ENCODE results near the gene UBD.
A peak's percentile ranks its signal among the peaks of the same experiment; 100 is the strongest.

The UBD gene

DNA sequence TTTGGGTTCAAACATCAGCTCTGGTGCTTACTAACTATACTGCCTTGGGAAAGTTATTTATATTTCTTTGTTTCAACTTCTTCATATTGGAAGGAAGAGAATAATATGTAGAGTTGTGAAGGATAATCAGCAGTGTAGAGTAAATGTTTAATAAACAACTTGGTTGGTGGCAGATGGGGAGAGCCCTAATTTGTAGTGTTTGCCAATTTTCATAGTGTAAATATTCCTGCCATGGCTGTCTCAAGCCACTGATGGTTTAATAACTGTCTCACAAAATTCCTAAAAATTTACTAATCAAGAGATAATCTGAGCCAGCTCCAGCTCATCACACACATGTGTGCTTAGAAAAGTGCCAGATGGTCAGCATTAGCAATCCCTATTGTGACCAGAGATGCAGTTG lies 25.3 kb upstream of the UBD start, which contains the start of gene OR2H2:
TSS of gene OR2H2 (plus strand) at position 301 of the 400 bp plus-strand sequence. CDS start 2,824 bp downstream, outside the sequence.
- no peaks in the 10 kb centered on the region for H3K36me3 ChIP-seq (ENCODE audit: control insufficient read depth in 2 of 2, insufficient read depth in 1 of 2, low read length in 2 of 2)
- TF ChIP-seq BCL11A (tag by site-specific recombination; IDR thresholded peaks at IDR 0.05; ENCODE audit: low read depth) (no peak), ZNF777 (tag by site-specific recombination; IDR thresholded peaks at IDR 0.05; ENCODE audit: borderline replicate concordance) (no peak), ZNF776 (tag by site-specific recombination; IDR thresholded peaks at IDR 0.05; ENCODE audit: borderline replicate concordance) (no peak), GLI4 (tag by site-specific recombination; IDR thresholded peaks at IDR 0.05) (no peak), ZXDB (tag by site-specific recombination; IDR thresholded peaks at IDR 0.05) (no peak), ZNF701 (tag by site-specific recombination; IDR thresholded peaks at IDR 0.05) (no peak), MYNN (tag by site-specific recombination; IDR thresholded peaks at IDR 0.05; ENCODE audit: borderline replicate concordance) (no peak), ZNF23 (tag by site-specific recombination; IDR thresholded peaks at IDR 0.05; ENCODE audit: borderline replicate concordance) (no peak)
- TF ChIP-seq, protein P1, sequence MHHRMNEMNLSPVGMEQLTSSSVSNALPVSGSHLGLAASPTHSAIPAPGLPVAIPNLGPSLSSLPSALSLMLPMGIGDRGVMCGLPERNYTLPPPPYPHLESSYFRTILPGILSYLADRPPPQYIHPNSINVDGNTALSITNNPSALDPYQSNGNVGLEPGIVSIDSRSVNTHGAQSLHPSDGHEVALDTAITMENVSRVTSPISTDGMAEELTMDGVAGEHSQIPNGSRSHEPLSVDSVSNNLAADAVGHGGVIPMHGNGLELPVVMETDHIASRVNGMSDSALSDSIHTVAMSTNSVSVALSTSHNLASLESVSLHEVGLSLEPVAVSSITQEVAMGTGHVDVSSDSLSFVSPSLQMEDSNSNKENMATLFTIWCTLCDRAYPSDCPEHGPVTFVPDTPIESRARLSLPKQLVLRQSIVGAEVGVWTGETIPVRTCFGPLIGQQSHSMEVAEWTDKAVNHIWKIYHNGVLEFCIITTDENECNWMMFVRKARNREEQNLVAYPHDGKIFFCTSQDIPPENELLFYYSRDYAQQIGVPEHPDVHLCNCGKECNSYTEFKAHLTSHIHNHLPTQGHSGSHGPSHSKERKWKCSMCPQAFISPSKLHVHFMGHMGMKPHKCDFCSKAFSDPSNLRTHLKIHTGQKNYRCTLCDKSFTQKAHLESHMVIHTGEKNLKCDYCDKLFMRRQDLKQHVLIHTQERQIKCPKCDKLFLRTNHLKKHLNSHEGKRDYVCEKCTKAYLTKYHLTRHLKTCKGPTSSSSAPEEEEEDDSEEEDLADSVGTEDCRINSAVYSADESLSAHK (tag by site-specific recombination; IDR thresholded peaks at IDR 0.05) = no peak
- TF ChIP-seq, protein P2, sequence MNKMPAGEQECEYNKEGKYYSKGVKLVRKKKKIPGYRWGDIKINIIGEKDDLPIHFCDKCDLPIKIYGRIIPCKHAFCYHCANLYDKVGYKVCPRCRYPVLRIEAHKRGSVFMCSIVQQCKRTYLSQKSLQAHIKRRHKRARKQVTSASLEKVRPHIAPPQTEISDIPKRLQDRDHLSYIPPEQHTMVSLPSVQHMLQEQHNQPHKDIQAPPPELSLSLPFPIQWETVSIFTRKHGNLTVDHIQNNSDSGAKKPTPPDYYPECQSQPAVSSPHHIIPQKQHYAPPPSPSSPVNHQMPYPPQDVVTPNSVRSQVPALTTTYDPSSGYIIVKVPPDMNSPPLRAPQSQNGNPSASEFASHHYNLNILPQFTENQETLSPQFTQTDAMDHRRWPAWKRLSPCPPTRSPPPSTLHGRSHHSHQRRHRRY (tag by site-specific recombination; IDR thresholded peaks at IDR 0.05) = no peak
- TF ChIP-seq, protein P3, sequence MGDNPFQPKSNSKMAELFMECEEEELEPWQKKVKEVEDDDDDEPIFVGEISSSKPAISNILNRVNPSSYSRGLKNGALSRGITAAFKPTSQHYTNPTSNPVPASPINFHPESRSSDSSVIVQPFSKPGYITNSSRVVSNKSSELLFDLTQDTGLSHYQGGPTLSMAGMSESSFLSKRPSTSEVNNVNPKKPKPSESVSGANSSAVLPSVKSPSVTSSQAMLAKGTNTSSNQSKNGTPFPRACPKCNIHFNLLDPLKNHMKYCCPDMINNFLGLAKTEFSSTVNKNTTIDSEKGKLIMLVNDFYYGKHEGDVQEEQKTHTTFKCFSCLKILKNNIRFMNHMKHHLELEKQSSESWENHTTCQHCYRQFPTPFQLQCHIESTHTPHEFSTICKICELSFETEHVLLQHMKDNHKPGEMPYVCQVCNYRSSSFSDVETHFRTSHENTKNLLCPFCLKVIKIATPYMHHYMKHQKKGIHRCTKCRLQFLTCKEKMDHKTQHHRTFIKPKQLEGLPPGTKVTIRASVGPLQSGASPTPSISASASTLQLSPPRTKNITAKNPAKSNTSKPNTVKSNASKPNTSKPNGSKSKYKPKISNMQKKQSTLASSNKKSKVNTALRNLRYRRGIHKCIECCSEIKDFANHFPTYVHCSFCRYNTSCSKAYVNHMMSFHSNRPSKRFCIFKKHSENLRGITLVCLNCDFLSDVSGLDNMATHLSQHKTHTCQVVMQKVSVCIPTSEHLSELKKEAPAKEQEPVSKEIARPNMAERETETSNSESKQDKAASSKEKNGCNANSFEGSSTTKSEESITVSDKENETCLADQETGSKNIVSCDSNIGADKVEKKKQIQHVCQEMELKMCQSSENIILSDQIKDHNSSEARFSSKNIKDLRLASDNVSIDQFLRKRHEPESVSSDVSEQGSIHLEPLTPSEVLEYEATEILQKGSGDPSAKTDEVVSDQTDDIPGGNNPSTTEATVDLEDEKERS (tag by site-specific recombination; IDR thresholded peaks at IDR 0.05) = no peak
- TF ChIP-seq, protein P4, sequence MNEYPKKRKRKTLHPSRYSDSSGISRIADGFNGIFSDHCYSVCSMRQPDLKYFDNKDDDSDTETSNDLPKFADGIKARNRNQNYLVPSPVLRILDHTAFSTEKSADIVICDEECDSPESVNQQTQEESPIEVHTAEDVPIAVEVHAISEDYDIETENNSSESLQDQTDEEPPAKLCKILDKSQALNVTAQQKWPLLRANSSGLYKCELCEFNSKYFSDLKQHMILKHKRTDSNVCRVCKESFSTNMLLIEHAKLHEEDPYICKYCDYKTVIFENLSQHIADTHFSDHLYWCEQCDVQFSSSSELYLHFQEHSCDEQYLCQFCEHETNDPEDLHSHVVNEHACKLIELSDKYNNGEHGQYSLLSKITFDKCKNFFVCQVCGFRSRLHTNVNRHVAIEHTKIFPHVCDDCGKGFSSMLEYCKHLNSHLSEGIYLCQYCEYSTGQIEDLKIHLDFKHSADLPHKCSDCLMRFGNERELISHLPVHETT (tag by site-specific recombination; IDR thresholded peaks at IDR 0.05) = no peak
- TF ChIP-seq, protein P5, sequence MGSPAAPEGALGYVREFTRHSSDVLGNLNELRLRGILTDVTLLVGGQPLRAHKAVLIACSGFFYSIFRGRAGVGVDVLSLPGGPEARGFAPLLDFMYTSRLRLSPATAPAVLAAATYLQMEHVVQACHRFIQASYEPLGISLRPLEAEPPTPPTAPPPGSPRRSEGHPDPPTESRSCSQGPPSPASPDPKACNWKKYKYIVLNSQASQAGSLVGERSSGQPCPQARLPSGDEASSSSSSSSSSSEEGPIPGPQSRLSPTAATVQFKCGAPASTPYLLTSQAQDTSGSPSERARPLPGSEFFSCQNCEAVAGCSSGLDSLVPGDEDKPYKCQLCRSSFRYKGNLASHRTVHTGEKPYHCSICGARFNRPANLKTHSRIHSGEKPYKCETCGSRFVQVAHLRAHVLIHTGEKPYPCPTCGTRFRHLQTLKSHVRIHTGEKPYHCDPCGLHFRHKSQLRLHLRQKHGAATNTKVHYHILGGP (tag by site-specific recombination; IDR thresholded peaks at IDR 0.05) = no peak
- H3K4me1 ChIP-seq (ENCODE audit: control insufficient read depth, insufficient read depth, low read length) = no peaks in the 10 kb centered on the region
- H3K9me3 ChIP-seq (ENCODE audit: control insufficient read depth, insufficient read depth, low read depth, low read length) = no peaks in the 10 kb centered on the region
- no peak within 1 kb of the TSS for H3K4me3 ChIP-seq (ENCODE audit: low read depth, low read length)
- H3K27ac ChIP-seq (ENCODE audit: extremely low read depth, low read depth, low read length) = no peak within 1 kb of the TSS
- ChIA-PET POLR2A (no interaction called here), CTCF (interaction anchor here (0.8 to 2.1 kb wide), 3 partner anchors 170 to 228 kb away, joined by 3 to 9 read pairs (median 4); partner anchors contain the start of genes OR12D1 and OR12D3)

DNA sequence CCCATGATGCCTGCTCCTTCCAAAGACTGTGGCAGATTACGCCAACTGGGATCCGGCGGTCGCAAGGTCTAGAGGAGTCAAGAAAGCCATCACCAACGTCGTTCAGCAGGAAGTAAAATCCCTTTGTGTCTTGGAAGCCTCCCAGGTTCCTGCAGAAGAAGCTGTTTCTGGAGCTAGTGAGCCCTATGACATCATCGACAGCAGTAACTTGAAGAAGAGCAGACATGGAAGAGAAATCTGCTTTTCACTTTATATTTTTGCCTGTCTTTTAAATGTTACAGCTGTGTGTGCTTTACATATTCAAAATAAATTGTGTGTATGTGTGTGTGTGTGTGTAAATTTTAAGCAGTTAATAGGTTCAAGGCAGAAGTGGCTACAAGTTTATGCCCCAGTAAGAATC lies 18.0 kb upstream of the UBD start:
- no peaks in the 10 kb centered on the region for H3K9me3 ChIP-seq (ENCODE audit: control insufficient read depth, insufficient read depth, low read depth, low read length)
- H3K27ac ChIP-seq (ENCODE audit: extremely low read depth, low read depth, low read length) = no peak overlapping the region
- no peaks in the 10 kb centered on the region for H3K36me3 ChIP-seq (ENCODE audit: control insufficient read depth in 2 of 2, insufficient read depth in 1 of 2, low read length in 2 of 2)
- no peaks in the 10 kb centered on the region for H3K4me1 ChIP-seq (ENCODE audit: control insufficient read depth, insufficient read depth, low read length)
- ChIA-PET POLR2A (no interaction called here), CTCF (interaction anchor here (1.2 to 1.8 kb wide), 3 partner anchors 12 to 77 kb away, joined by 3 to 8 read pairs (median 5); no protein-coding TSS in a partner anchor)
- TF ChIP-seq ZNF571 (tag by site-specific recombination; IDR thresholded peaks at IDR 0.05) (no peak), ZNF335 (tag by site-specific recombination; conservative IDR thresholded peaks at IDR 0.05) (peak; percentile 41; the same call in 1 of the 2 replicates), ZNF404 (tag by site-specific recombination; IDR thresholded peaks at IDR 0.05) (no peak), ZNF585B (tag by site-specific recombination; IDR thresholded peaks at IDR 0.05) (no peak)
- TF ChIP-seq, protein P6, sequence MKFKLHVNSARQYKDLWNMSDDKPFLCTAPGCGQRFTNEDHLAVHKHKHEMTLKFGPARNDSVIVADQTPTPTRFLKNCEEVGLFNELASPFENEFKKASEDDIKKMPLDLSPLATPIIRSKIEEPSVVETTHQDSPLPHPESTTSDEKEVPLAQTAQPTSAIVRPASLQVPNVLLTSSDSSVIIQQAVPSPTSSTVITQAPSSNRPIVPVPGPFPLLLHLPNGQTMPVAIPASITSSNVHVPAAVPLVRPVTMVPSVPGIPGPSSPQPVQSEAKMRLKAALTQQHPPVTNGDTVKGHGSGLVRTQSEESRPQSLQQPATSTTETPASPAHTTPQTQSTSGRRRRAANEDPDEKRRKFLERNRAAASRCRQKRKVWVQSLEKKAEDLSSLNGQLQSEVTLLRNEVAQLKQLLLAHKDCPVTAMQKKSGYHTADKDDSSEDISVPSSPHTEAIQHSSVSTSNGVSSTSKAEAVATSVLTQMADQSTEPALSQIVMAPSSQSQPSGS (tag by site-specific recombination; IDR thresholded peaks at IDR 0.05; ENCODE audit: low read depth) = peak; percentile 65
- no peak overlapping the region for H3K4me3 ChIP-seq (ENCODE audit: low read depth, low read length)

All from HEK293 (cell line).